ENCODE measurements around the gene NETO1. TPM values are rescaled to one million over a fixed set of nuclear protein-coding genes. Genes with fewer than 3 reads are reported as not detected.

Gene NETO1
- total and polyA plus RNA-seq, 7 donors: under 0.01 to 0.86 TPM; not detected in 5

DNA sequence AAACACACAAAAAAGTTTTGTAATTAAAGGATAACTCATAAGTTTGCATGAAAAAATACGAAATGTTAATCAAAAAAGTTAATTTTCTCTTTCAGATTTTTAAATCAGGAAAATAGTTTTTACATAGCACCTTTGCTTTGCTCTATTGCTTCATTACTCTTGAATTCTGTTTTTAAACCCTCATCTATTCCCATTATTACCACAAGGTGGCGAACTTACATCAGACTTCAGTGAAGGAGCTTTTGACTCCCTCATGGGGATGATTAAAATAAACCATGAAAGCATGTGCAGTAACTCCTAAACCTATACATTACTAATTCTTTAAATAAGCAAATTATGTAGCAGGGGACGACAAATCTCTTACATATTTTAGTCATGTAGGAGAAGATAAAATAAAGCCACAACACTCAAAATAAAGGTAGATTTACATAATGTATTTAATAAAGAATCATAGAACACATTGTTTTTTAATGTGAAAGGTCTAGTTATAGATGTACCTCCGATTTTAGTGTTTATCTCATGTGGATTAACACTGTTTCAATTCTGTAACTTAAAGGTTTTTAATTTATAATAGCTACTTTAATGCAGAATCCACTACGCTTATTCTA lies 105.2 kb downstream of the NETO1 start:
- H3K4me1 ChIP-seq: no peaks in the 10 kb centered on the region
- intact Hi-C loops (cut with DNase I): loop anchor here (5.0 to 10.0 kb wide), 2 partner anchors 1080 to 1792 kb away; no protein-coding TSS in a partner anchor
- H3K9me3 ChIP-seq: no peaks in the 10 kb centered on the region
- no peak overlapping the region for H3K27ac ChIP-seq
- H3K4me3 ChIP-seq: no peak overlapping the region
- WGBS, 2 donors: 12 to 18% methylated on average over 5 of the region's 5 CpGs
- DNase-seq: no peak
- no peak for TF ChIP-seq POLR2A (IDR thresholded peaks at IDR 0.05)
- TF ChIP-seq POLR2AphosphoS5 (IDR thresholded peaks at IDR 0.05): no peak
- TF ChIP-seq, protein P1, sequence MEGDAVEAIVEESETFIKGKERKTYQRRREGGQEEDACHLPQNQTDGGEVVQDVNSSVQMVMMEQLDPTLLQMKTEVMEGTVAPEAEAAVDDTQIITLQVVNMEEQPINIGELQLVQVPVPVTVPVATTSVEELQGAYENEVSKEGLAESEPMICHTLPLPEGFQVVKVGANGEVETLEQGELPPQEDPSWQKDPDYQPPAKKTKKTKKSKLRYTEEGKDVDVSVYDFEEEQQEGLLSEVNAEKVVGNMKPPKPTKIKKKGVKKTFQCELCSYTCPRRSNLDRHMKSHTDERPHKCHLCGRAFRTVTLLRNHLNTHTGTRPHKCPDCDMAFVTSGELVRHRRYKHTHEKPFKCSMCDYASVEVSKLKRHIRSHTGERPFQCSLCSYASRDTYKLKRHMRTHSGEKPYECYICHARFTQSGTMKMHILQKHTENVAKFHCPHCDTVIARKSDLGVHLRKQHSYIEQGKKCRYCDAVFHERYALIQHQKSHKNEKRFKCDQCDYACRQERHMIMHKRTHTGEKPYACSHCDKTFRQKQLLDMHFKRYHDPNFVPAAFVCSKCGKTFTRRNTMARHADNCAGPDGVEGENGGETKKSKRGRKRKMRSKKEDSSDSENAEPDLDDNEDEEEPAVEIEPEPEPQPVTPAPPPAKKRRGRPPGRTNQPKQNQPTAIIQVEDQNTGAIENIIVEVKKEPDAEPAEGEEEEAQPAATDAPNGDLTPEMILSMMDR (IDR thresholded peaks at IDR 0.05): peak in 3 of 4 experiments; percentile 37 to 65 (median 53)
- no peaks in the 10 kb centered on the region for H3K36me3 ChIP-seq
- H3K27me3 ChIP-seq: no peaks in the 10 kb centered on the region

DNA sequence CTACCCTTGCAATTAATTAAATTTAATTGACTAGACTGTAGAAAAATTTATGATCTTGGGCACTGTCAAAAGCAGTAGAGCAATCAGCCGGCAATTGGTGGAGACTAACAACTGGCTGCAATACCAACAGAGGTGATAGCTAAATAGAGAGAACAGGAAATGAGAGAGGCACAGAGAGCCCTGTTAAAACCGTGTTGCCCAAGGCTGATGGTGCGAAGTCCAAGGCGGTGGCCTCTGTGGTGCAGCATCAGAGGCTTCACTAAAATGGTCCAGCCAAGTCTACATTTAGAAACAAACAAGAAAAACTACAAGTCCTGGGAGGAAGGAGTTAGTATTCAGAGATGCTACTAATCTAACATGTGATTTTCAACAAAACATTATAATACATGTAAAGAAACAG lies 115.6 kb downstream of the NETO1 start:
- no peaks in the 10 kb centered on the region for H3K36me3 ChIP-seq
- no peaks in the 10 kb centered on the region for H3K27me3 ChIP-seq
- 35 to 53% methylated on average over 4 of the region's 4 CpGs for WGBS, 2 donors
- no peak overlapping the region for H3K27ac ChIP-seq
- no peak for DNase-seq
- TF ChIP-seq, protein P1 (IDR thresholded peaks at IDR 0.05): no peak
- no peak for TF ChIP-seq POLR2A (IDR thresholded peaks at IDR 0.05)
- TF ChIP-seq EP300 (IDR thresholded peaks at IDR 0.05): no peak
- TF ChIP-seq POLR2AphosphoS5 (IDR thresholded peaks at IDR 0.05): no peak
- no peak overlapping the region for H3K4me3 ChIP-seq
- H3K9me3 ChIP-seq: no peaks in the 10 kb centered on the region
- intact Hi-C loops (cut with DNase I): no loop called here
- H3K4me1 ChIP-seq: no peaks in the 10 kb centered on the region

DNA sequence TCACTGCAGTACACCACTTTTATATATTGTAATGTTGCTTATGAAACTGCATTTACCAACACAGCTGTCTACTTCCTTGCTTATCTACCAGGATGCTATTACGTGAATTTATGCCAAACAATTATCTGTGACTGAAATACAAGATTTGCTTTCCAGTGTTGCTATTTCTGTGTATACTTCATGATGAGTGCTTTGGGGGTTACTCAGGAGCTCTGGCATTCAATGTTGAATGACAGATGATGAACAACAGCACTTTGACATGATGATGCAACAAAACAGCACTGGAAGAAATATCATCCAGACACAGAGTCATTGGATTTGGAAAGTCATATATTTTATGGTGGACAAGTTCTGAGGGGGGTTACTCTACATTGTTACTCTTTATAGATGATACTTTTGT lies 125.8 kb downstream of the NETO1 start:
- WGBS, 2 donors: 22 to 71% methylated on average over 1 of the region's 1 CpG
- DNase-seq: no peak
- H3K27ac ChIP-seq: no peak overlapping the region
- intact Hi-C loops (cut with DNase I): no loop called here
- H3K4me1 ChIP-seq: no peaks in the 10 kb centered on the region
- H3K36me3 ChIP-seq: no peaks in the 10 kb centered on the region
- no peaks in the 10 kb centered on the region for H3K27me3 ChIP-seq
- TF ChIP-seq POLR2AphosphoS5 (IDR thresholded peaks at IDR 0.05) (no peak), EP300 (IDR thresholded peaks at IDR 0.05) (no peak), POLR2A (IDR thresholded peaks at IDR 0.05) (no peak)
- TF ChIP-seq, protein P1 (IDR thresholded peaks at IDR 0.05): no peak
- H3K9me3 ChIP-seq: no peaks in the 10 kb centered on the region
- H3K4me3 ChIP-seq: no peak overlapping the region

DNA sequence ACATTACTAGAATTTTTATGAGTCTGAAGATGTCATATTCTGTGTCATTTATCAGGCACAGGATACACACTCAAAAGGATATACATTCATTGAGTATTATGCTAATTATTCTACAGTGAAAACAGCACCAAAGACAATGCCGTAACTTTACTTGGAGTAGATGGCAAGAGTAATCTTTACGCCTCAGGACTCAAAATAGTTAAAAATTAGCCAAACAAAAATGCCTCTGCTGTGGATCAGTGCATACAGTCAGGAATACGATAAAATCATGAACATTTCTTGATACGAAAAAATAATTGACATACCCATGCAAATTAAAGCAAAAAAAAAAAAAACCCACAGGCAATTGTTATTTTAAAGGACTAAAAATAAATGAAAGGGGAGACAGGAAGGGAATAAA lies 129.7 kb downstream of the NETO1 start:
- DNase-seq: no peak
- Histone ChIP-seq H3K4me3 (no peak overlapping the region), H3K36me3 (no peaks in the 10 kb centered on the region), H3K27ac (no peak overlapping the region), H3K27me3 (no peaks in the 10 kb centered on the region), H3K4me1 (no peaks in the 10 kb centered on the region), H3K9me3 (no peaks in the 10 kb centered on the region)
- WGBS, 2 donors: 67 to 74% methylated on average over 4 of the region's 4 CpGs
- TF ChIP-seq EP300 (IDR thresholded peaks at IDR 0.05): no peak
- TF ChIP-seq POLR2A (IDR thresholded peaks at IDR 0.05): no peak
- TF ChIP-seq POLR2AphosphoS5 (IDR thresholded peaks at IDR 0.05): no peak
- TF ChIP-seq, protein P1 (IDR thresholded peaks at IDR 0.05): no peak
- intact Hi-C loops (cut with DNase I): no loop called here

DNA sequence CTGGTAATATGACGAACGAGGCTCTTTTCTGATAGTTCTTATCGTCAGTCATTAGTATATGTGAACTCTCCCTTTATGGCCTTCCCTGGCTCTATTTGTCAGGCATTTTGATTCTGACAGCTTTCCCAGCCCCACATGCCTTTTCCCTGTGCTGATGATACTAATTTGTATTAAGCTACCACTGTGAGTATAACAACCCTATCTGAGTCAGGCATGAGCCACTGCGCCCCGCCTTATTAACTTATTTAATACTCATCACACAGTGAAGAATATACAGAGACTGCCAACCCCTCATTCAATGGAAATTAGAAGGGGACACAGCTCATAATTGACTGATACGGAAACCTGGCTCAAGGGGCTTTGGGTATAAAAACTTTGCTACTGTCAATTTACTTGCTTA lies 140.0 kb downstream of the NETO1 start:
- no peaks in the 10 kb centered on the region for H3K27me3 ChIP-seq
- H3K36me3 ChIP-seq: no peaks in the 10 kb centered on the region
- intact Hi-C loops (cut with DNase I): no loop called here
- no peaks in the 10 kb centered on the region for H3K4me1 ChIP-seq
- no peak overlapping the region for H3K4me3 ChIP-seq
- TF ChIP-seq POLR2A (IDR thresholded peaks at IDR 0.05) (no peak), POLR2AphosphoS5 (IDR thresholded peaks at IDR 0.05) (no peak), EP300 (IDR thresholded peaks at IDR 0.05) (no peak)
- TF ChIP-seq, protein P1 (IDR thresholded peaks at IDR 0.05): no peak
- no peak overlapping the region for H3K27ac ChIP-seq
- H3K9me3 ChIP-seq: peaks cover 0 to 3% (median 0%) of the 10 kb centered on the region in 4 donors
- 87 to 94% methylated on average over 6 of the region's 6 CpGs for WGBS, 2 donors
- DNase-seq: no peak

All from sigmoid colon (tissue), 7 donors.